HG03442 (cell line): ENCODE results near the gene KBTBD12.

Source experiments
- ATAC-seq: cut with Tn5 transposase; IDR thresholded peaks from one replicate; pipeline ENCODE4 v1.9.1; 2021; ENCODE audit warnings: mild to moderate bottlenecking, moderate library complexity; ENCODE audit not compliant: unreplicated experiment

Gene KBTBD12

GRCh38 chr3:128011140-128011539 is 96.1 kb downstream of the KBTBD12 start:
- ATAC-seq = no peak

- ATAC-seq = no peak
These were observed 97.0 kb downstream of the KBTBD12 start for GRCh38 chr3:128012050-128012449.

GRCh38 chr3:128014548-128014947 is 99.5 kb downstream of the KBTBD12 start:
- ATAC-seq = no peak

- no peak for ATAC-seq
These were observed 101.5 kb downstream of the KBTBD12 start for GRCh38 chr3:128016502-128016901.

- ATAC-seq = no peak
These were observed 106.8 kb downstream of the KBTBD12 start for GRCh38 chr3:128021768-128022372.

GRCh38 chr3:128033102-128033501 is 118.1 kb downstream of the KBTBD12 start:
- ATAC-seq = no peak

- ATAC-seq = no peak
These were observed 121.1 kb downstream of the KBTBD12 start for GRCh38 chr3:128036119-128036518.
